ENCODE results near the gene AXDND1.

DNA sequence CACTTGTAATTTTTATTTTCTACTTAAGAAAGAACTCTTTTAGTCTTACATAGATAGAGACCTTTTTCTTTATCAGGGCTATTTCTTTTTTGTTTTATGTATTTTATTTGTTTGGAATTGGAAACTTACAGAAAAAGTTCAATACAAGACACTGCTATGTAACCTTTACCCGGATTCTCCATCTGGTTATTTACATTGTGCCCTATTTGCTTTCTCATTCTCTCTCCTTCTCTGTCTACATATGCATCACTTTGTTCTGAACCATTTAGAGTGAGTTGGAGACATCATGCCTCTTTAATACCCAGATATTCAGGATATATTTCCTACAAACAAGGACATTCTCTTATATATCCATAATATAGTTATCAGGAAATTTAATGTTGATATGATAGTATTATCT lies 18.3 kb downstream of the AXDND1 start:
- TF ChIP-seq, protein P1, sequence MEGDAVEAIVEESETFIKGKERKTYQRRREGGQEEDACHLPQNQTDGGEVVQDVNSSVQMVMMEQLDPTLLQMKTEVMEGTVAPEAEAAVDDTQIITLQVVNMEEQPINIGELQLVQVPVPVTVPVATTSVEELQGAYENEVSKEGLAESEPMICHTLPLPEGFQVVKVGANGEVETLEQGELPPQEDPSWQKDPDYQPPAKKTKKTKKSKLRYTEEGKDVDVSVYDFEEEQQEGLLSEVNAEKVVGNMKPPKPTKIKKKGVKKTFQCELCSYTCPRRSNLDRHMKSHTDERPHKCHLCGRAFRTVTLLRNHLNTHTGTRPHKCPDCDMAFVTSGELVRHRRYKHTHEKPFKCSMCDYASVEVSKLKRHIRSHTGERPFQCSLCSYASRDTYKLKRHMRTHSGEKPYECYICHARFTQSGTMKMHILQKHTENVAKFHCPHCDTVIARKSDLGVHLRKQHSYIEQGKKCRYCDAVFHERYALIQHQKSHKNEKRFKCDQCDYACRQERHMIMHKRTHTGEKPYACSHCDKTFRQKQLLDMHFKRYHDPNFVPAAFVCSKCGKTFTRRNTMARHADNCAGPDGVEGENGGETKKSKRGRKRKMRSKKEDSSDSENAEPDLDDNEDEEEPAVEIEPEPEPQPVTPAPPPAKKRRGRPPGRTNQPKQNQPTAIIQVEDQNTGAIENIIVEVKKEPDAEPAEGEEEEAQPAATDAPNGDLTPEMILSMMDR (IDR thresholded peaks at IDR 0.05): no peak
- TF ChIP-seq POLR2AphosphoS5 (IDR thresholded peaks at IDR 0.05): no peak
- no peak for TF ChIP-seq POLR2A (IDR thresholded peaks at IDR 0.05)
